IPS-NIHi7 (cell line): ENCODE results near the gene CDA.

Source experiments
- DNase-seq: peaks from one replicate; pipeline ENCODE4 v3.0.0; 2012; ENCODE audit warnings: mixed read lengths; ENCODE audit errors: extremely low spot score

The CDA gene

GRCh38 chr1:20588634-20589225 is at the start of gene CDA:
Gene CDA (plus strand): TSS chr1:20589097. CDS start chr1:20589130, 33 bp downstream.
- DNase-seq: peak; percentile 78

- DNase-seq: no peak
These were observed 48.6 kb upstream of the CDA start for GRCh38 chr1:20540281-20540680.

- no peak for DNase-seq
These were observed 42.3 kb upstream of the CDA start for GRCh38 chr1:20546637-20547036.

GRCh38 chr1:20551161-20551560 is 37.7 kb upstream of the CDA start:
- no peak for DNase-seq

- DNase-seq: peak; percentile 84
These were observed 36.8 kb upstream of the CDA start, which contains the start of gene FAM43B for GRCh38 chr1:20551945-20552727. Gene FAM43B (plus strand): TSS chr1:20552573. CDS start chr1:20552974, 401 bp downstream.

GRCh38 chr1:20552728-20553445 is 36.0 kb upstream of the CDA start:
- peak; percentile 55 for DNase-seq

- no peak for DNase-seq
These were observed 33.7 kb upstream of the CDA start for GRCh38 chr1:20555025-20555757.

GRCh38 chr1:20555758-20556120 is 33.2 kb upstream of the CDA start:
- no peak for DNase-seq

- DNase-seq: no peak
These were observed 30.7 kb upstream of the CDA start for GRCh38 chr1:20558191-20558590.

- no peak for DNase-seq
These were observed 27.9 kb upstream of the CDA start for GRCh38 chr1:20560966-20561365.

- no peak for DNase-seq
These were observed 23.7 kb upstream of the CDA start for GRCh38 chr1:20565234-20565633.

- no peak for DNase-seq
These were observed 19.3 kb upstream of the CDA start for GRCh38 chr1:20569523-20570098.

GRCh38 chr1:20571427-20571826 is 17.5 kb upstream of the CDA start:
- no peak for DNase-seq

- DNase-seq: no peak
These were observed 14.9 kb upstream of the CDA start for GRCh38 chr1:20573987-20574386.

GRCh38 chr1:20574686-20575540 is 14.0 kb upstream of the CDA start:
- peak; percentile 97 for DNase-seq

- DNase-seq: no peak
These were observed 13.2 kb upstream of the CDA start for GRCh38 chr1:20575541-20576336.

GRCh38 chr1:20578062-20578461 is 10.8 kb upstream of the CDA start:
- DNase-seq: no peak

GRCh38 chr1:20578721-20579395 is 10.0 kb upstream of the CDA start:
- no peak for DNase-seq

- peak; percentile 38 for DNase-seq
These were observed 4.0 kb upstream of the CDA start for GRCh38 chr1:20584890-20585289.
